ENCODE data around the gene CNTN4. TPM values are rescaled to one million over a fixed set of nuclear protein-coding genes. Genes with fewer than 3 reads are reported as not detected.

Gene CNTN4
- total RNA-seq, 1 donor from 2014 or later, result 22.1 TPM

DNA sequence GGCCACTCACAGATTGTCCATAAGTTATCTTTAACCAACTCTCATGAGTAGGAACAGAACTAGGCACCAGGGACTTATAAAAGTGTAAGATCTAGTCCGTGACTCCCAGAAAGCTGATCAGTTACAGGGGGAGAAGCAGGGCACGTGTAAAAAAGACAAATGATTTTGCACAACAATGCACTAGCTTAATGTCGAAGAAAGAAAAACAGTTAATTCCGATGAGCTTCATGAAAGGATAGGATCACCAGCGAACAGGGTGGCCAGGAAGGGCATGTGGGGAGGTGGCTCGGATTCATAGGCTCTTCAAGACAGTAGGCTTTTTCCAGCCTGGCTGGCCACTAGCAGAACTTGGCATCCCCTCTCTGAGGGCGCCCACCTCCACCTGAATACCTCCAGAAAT is 921.5 kb downstream of the CNTN4 start:
- TF ChIP-seq, protein P1, sequence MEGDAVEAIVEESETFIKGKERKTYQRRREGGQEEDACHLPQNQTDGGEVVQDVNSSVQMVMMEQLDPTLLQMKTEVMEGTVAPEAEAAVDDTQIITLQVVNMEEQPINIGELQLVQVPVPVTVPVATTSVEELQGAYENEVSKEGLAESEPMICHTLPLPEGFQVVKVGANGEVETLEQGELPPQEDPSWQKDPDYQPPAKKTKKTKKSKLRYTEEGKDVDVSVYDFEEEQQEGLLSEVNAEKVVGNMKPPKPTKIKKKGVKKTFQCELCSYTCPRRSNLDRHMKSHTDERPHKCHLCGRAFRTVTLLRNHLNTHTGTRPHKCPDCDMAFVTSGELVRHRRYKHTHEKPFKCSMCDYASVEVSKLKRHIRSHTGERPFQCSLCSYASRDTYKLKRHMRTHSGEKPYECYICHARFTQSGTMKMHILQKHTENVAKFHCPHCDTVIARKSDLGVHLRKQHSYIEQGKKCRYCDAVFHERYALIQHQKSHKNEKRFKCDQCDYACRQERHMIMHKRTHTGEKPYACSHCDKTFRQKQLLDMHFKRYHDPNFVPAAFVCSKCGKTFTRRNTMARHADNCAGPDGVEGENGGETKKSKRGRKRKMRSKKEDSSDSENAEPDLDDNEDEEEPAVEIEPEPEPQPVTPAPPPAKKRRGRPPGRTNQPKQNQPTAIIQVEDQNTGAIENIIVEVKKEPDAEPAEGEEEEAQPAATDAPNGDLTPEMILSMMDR (IDR thresholded peaks at IDR 0.05), result no peak
- TF ChIP-seq POLR2AphosphoS5 (IDR thresholded peaks at IDR 0.05; ENCODE audit: insufficient read depth in 1 of 2, low read depth in 1 of 2), result no peak
- no peak for DNase-seq (ENCODE audit: extremely low spot score in 2 of 2)
- H3K9me3 ChIP-seq, result no peaks in the 10 kb centered on the region
- H3K27ac ChIP-seq, result no peak overlapping the region
- no peak overlapping the region for H3K4me3 ChIP-seq
- no peaks in the 10 kb centered on the region for H3K27me3 ChIP-seq
- H3K4me1 ChIP-seq, result no peaks in the 10 kb centered on the region
- intact Hi-C loops (cut with DNase I), result no loop called here
- H3K36me3 ChIP-seq, result no peaks in the 10 kb centered on the region

GRCh38 chr3:3023111-3023745 is 924.6 kb downstream of the CNTN4 start:
- intact Hi-C loops (cut with DNase I), result no loop called here
- Histone ChIP-seq H3K36me3 (no peaks in the 10 kb centered on the region), H3K4me3 (no peak overlapping the region), H3K27ac (no peak overlapping the region), H3K9me3 (no peaks in the 10 kb centered on the region), H3K4me1 (no peaks in the 10 kb centered on the region), H3K27me3 (no peaks in the 10 kb centered on the region)
- no peak for DNase-seq (ENCODE audit: extremely low spot score in 2 of 2)
- TF ChIP-seq POLR2AphosphoS5 (IDR thresholded peaks at IDR 0.05; ENCODE audit: insufficient read depth in 1 of 2, low read depth in 1 of 2), result no peak
- TF ChIP-seq POLR2A (IDR thresholded peaks at IDR 0.05), result no peak
- TF ChIP-seq, protein P1 (IDR thresholded peaks at IDR 0.05), result no peak

DNA sequence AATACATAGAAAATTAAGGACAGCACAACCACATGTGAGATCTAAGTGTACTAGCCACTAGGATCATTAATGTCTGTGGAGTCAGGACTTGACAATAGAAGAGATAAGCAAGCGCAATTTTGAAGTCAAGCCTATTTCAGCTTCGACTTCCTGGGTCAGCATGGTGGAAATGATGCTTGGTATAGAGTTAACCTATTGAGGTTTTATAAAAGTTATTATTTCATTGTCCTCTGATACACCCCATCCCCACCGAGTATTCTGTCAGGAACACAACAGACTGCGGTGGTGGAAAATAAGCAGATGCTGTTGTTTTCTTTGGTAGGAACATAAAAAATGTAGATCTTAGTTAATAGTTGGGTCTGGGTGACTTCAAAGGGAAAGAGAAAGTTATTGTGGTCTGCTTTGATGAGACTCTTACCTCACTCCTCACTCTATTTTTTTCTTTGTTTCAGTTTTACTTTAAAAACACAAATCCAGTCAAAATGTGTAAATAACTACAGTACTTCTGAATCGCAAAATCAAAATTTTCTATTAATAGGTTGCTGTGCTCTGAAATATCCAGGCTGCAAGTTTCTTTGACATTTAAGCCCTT is 929.4 kb downstream of the CNTN4 start:
- H3K36me3 ChIP-seq, result no peaks in the 10 kb centered on the region
- H3K4me3 ChIP-seq, result no peak overlapping the region
- intact Hi-C loops (cut with DNase I), result no loop called here
- no peaks in the 10 kb centered on the region for H3K9me3 ChIP-seq
- DNase-seq (ENCODE audit: extremely low spot score in 2 of 2), result no peak
- TF ChIP-seq, protein P1 (IDR thresholded peaks at IDR 0.05), result no peak
- TF ChIP-seq POLR2A (IDR thresholded peaks at IDR 0.05) (no peak), POLR2AphosphoS5 (IDR thresholded peaks at IDR 0.05; ENCODE audit: insufficient read depth in 1 of 2, low read depth in 1 of 2) (no peak)
- no peaks in the 10 kb centered on the region for H3K27me3 ChIP-seq
- H3K4me1 ChIP-seq, result no peaks in the 10 kb centered on the region
- H3K27ac ChIP-seq, result no peak overlapping the region

GRCh38 chr3:3031326-3031725 is 932.7 kb downstream of the CNTN4 start:
- no peak overlapping the region for H3K27ac ChIP-seq
- H3K4me3 ChIP-seq, result no peak overlapping the region
- H3K36me3 ChIP-seq, result no peaks in the 10 kb centered on the region
- no peaks in the 10 kb centered on the region for H3K4me1 ChIP-seq
- intact Hi-C loops (cut with DNase I), result no loop called here
- no peaks in the 10 kb centered on the region for H3K27me3 ChIP-seq
- no peaks in the 10 kb centered on the region for H3K9me3 ChIP-seq
- TF ChIP-seq, protein P1 (IDR thresholded peaks at IDR 0.05), result no peak
- TF ChIP-seq POLR2A (IDR thresholded peaks at IDR 0.05) (no peak), POLR2AphosphoS5 (IDR thresholded peaks at IDR 0.05; ENCODE audit: insufficient read depth in 1 of 2, low read depth in 1 of 2) (no peak)
- DNase-seq (ENCODE audit: extremely low spot score in 2 of 2), result no peak

DNA sequence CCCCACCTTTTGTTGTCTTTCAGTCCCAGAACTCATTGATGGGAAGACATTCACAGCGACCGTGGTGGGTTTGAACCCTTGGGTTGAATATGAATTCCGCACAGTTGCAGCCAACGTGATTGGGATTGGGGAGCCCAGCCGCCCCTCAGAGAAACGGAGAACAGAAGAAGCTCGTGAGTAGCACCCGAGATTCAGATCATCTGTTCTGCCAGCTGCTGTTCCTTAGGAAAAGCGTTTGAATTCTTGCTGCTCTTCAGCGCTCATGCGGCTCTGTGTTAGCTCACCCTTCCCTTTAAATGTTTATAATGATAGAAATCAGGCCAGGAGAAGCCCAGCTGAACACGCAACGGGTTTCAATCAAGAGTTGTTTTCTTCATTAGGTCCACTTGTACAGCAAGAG is 938.5 kb downstream of the CNTN4 start:
- no peak for TF ChIP-seq POLR2A (IDR thresholded peaks at IDR 0.05)
- no peak for TF ChIP-seq POLR2AphosphoS5 (IDR thresholded peaks at IDR 0.05; ENCODE audit: insufficient read depth in 1 of 2, low read depth in 1 of 2)
- TF ChIP-seq, protein P1 (IDR thresholded peaks at IDR 0.05), result no peak
- Histone ChIP-seq H3K4me3 (no peak overlapping the region), H3K27ac (no peak overlapping the region), H3K9me3 (no peaks in the 10 kb centered on the region), H3K27me3 (no peaks in the 10 kb centered on the region), H3K4me1 (no peaks in the 10 kb centered on the region), H3K36me3 (no peaks in the 10 kb centered on the region)
- no peak for DNase-seq (ENCODE audit: extremely low spot score in 2 of 2)
- intact Hi-C loops (cut with DNase I), result no loop called here

All from vagina (tissue), 2 donors.